GM20431 (cell line): ENCODE measurements around the gene TMPRSS11F.
"Not testable (repeated sequence)": the region's sequence is repeated elsewhere in the genome, so short reads cannot be mapped to it uniquely, and the experiment has no call there.

Source experiments
- in situ Hi-C: fragments of 300-500 bp; cut with MseI, MboI; formaldehyde crosslinking; loops from one replicate; pipeline ENCODE4 v1.15.0; 2020; ENCODE audit warnings: low sequenced_read_pairs; ENCODE audit not compliant: unreplicated experiment

Gene TMPRSS11F

GRCh38 chr4:68129793-68130192, at the start of gene TMPRSS11F:
Gene TMPRSS11F, minus strand, starts transcription at chr4:68129869. Its CDS starts 49 bp downstream, at chr4:68129820.
- in situ Hi-C loops, result no loop called here

GRCh38 chr4:68176904-68177303, 47.2 kb upstream of the TMPRSS11F start:
- in situ Hi-C loops, result no loop called here

- in situ Hi-C loops, result no loop called here
Measured at GRCh38 chr4:68176500-68176899, 46.8 kb upstream of the TMPRSS11F start.

- in situ Hi-C loops, result no loop called here
Measured at GRCh38 chr4:68175562-68176155, 46.0 kb upstream of the TMPRSS11F start.

GRCh38 chr4:68174389-68174788, 44.7 kb upstream of the TMPRSS11F start:
- in situ Hi-C loops, result not testable (repeated sequence)

GRCh38 chr4:68172147-68172546, 42.5 kb upstream of the TMPRSS11F start:
- in situ Hi-C loops, result not testable (repeated sequence)

GRCh38 chr4:68167706-68168105, 38.0 kb upstream of the TMPRSS11F start:
- in situ Hi-C loops, result no loop called here

GRCh38 chr4:68167166-68167565, 37.5 kb upstream of the TMPRSS11F start:
- in situ Hi-C loops, result no loop called here

- in situ Hi-C loops, result no loop called here
Measured at GRCh38 chr4:68163754-68164153, 34.1 kb upstream of the TMPRSS11F start.

- in situ Hi-C loops, result no loop called here
Measured at GRCh38 chr4:68162196-68162595, 32.5 kb upstream of the TMPRSS11F start.

GRCh38 chr4:68152411-68152810, 22.7 kb upstream of the TMPRSS11F start:
- in situ Hi-C loops, result no loop called here

- in situ Hi-C loops, result no loop called here
Measured at GRCh38 chr4:68148800-68149685, 19.4 kb upstream of the TMPRSS11F start.

- in situ Hi-C loops, result no loop called here
Measured at GRCh38 chr4:68147079-68147478, 17.4 kb upstream of the TMPRSS11F start.

- in situ Hi-C loops, result no loop called here
Measured at GRCh38 chr4:68145261-68145660, 15.6 kb upstream of the TMPRSS11F start.

- in situ Hi-C loops, result no loop called here
Measured at GRCh38 chr4:68141852-68142251, 12.2 kb upstream of the TMPRSS11F start.

- in situ Hi-C loops, result no loop called here
Measured at GRCh38 chr4:68132342-68132741, 2.7 kb upstream of the TMPRSS11F start.

- in situ Hi-C loops, result no loop called here
Measured at GRCh38 chr4:68124262-68124661, 5.4 kb downstream of the TMPRSS11F start.

GRCh38 chr4:68123525-68123924, 6.1 kb downstream of the TMPRSS11F start:
- in situ Hi-C loops, result no loop called here

GRCh38 chr4:68119921-68120320, 9.7 kb downstream of the TMPRSS11F start:
- in situ Hi-C loops, result no loop called here

- in situ Hi-C loops, result no loop called here
Measured at GRCh38 chr4:68110441-68110840, 19.2 kb downstream of the TMPRSS11F start.

- in situ Hi-C loops, result no loop called here
Measured at GRCh38 chr4:68109868-68110267, 19.8 kb downstream of the TMPRSS11F start.
